BLaER1 treated with 17β-estradiol and CSF1 and Interleukin-3, amounts not matched to agents 10 nM and 100 nM (cell line): ENCODE data around the gene GIMAP8.

Experiments
- H3K27ac ChIP-seq, 11 experiments: shearing (Covaris generic); formaldehyde crosslinking; 2 replicates each; pipeline ENCODE4 v1.8.1; 2022
- H3K27me3 ChIP-seq, 11 experiments: shearing (Covaris generic); formaldehyde crosslinking; 2 replicates each; pipeline ENCODE4 v1.8.1; 2022
- H3K36me3 ChIP-seq, 11 experiments: shearing (Covaris generic); formaldehyde crosslinking; 2 replicates each; pipeline ENCODE4 v1.8.1; 2022
- H3K4me1 ChIP-seq, 10 experiments: shearing (Covaris generic); formaldehyde crosslinking; 2 replicates each; pipeline ENCODE4 v1.8.1; 2022
- H3K4me2 ChIP-seq, 11 experiments: shearing (Covaris generic); formaldehyde crosslinking; 2 replicates each; pipeline ENCODE4 v1.8.1; 2022
- H3K4me3 ChIP-seq, 10 experiments: shearing (Covaris generic); formaldehyde crosslinking; 2 replicates each; pipeline ENCODE4 v1.8.1; 2022
- H3K9ac ChIP-seq, 11 experiments: shearing (Covaris generic); formaldehyde crosslinking; 2 replicates each; pipeline ENCODE4 v1.8.1; 2022
- H3K9me3 ChIP-seq, 11 experiments: shearing (Covaris generic); formaldehyde crosslinking; replicated peaks in 1 of 11; 2 replicates each; pipeline ENCODE4 v1.8.1; 2022
- H4K20me1 ChIP-seq, 11 experiments: shearing (Covaris generic); formaldehyde crosslinking; 2 replicates each; pipeline ENCODE4 v1.8.1; 2022
- Cebpa-rat ChIP-seq, 11 experiments: shearing (Covaris generic); IDR thresholded peaks; 2 replicates each; pipeline ENCODE4 v1.8.1; 2022

GIMAP8 gene

GRCh38 chr7:150439967-150440366 lies 10.5 kb upstream of the GIMAP8 start:
- TF ChIP-seq Cebpa-rat (IDR thresholded peaks at IDR 0.05), result no peak
- Histone ChIP-seq H3K4me1 (peaks cover 33 to 65% (median 43%) of the 10 kb centered on the region in 10 experiments), H3K9ac (no peak overlapping the region), H3K4me3 (no peak overlapping the region), H3K9me3 (peaks cover 19 to 29% (median 22%) of the 10 kb centered on the region in 11 experiments), H3K27me3 (peaks cover 0 to 12% (median 0%) of the 10 kb centered on the region in 11 experiments; a peak in 3 of 22 replicates), H3K27ac (peak overlapping the region in 4 of 11 experiments; percentile 15 to 51 (median 23); a peak in 3 of 22 replicates), H3K36me3 (no peaks in the 10 kb centered on the region), H3K4me2 (peak overlapping the region in 8 of 11 experiments; percentile 20 to 59 (median 28); a peak in 10 of 22 replicates), H4K20me1 (peaks cover 0 to 5% (median 0%) of the 10 kb centered on the region in 11 experiments; a peak in 2 of 22 replicates)

DNA sequence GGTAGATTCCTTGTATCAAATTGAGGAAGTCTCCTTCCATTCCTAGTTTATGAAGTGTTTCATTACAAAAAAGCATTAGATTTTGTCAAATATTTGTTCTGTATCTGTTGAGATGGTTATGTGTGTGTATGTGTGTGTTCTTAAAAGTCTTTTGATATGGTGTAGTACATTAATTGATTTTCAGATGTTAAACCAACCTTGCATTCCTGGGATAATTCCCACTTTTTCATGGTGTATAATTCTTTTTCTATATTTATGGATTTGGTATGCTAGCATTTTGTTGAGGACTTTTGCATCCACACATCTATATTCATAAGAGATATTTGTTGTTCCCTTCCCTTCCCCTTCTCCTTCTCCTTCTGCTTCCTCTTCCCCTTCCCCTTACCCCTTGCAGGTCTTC lies 8.9 kb upstream of the GIMAP8 start:
- Histone ChIP-seq H3K4me3 (no peak overlapping the region), H3K4me2 (no peak overlapping the region), H3K27me3 (peaks cover 0 to 16% (median 0%) of the 10 kb centered on the region in 11 experiments; a peak in 3 of 22 replicates), H4K20me1 (peaks cover 0 to 5% (median 0%) of the 10 kb centered on the region in 11 experiments; a peak in 1 of 22 replicates), H3K9me3 (peaks cover 19 to 29% (median 22%) of the 10 kb centered on the region in 11 experiments), H3K9ac (no peak overlapping the region), H3K27ac (no peak overlapping the region), H3K36me3 (no peaks in the 10 kb centered on the region), H3K4me1 (peaks cover 34 to 62% (median 44%) of the 10 kb centered on the region in 10 experiments)
- no peak for TF ChIP-seq Cebpa-rat (IDR thresholded peaks at IDR 0.05)

GRCh38 chr7:150442811-150443210 lies 7.6 kb upstream of the GIMAP8 start:
- Histone ChIP-seq H3K27me3 (peaks cover 0 to 16% (median 0%) of the 10 kb centered on the region in 11 experiments; a peak in 4 of 22 replicates), H3K27ac (peak overlapping the region in 2 of 11 experiments; percentile 7 to 32; a peak in 1 of 22 replicates), H3K9me3 (peaks cover 19 to 29% (median 22%) of the 10 kb centered on the region in 11 experiments), H4K20me1 (peaks cover 0 to 5% (median 0%) of the 10 kb centered on the region in 11 experiments; a peak in 1 of 22 replicates), H3K4me1 (peaks cover 47 to 67% (median 56%) of the 10 kb centered on the region in 10 experiments), H3K4me3 (no peak overlapping the region), H3K4me2 (peak overlapping the region in 2 of 11 experiments; percentile 78 to 91; a peak in 1 of 22 replicates), H3K36me3 (no peaks in the 10 kb centered on the region), H3K9ac (no peak overlapping the region)
- no peak for TF ChIP-seq Cebpa-rat (IDR thresholded peaks at IDR 0.05)

- peaks cover 19 to 29% (median 22%) of the 10 kb centered on the region in 11 experiments for H3K9me3 ChIP-seq
- H4K20me1 ChIP-seq, result peaks cover 0 to 5% (median 0%) of the 10 kb centered on the region in 11 experiments; a peak in 1 of 22 replicates
- no peaks in the 10 kb centered on the region for H3K36me3 ChIP-seq
- peak overlapping the region in 5 of 11 experiments; percentile 7 to 57 (median 36); a peak in 5 of 22 replicates for H3K27ac ChIP-seq
- peaks cover 0 to 16% (median under 1%) of the 10 kb centered on the region in 11 experiments; a peak in 6 of 22 replicates for H3K27me3 ChIP-seq
- H3K9ac ChIP-seq, result peak overlapping the region in 3 of 11 experiments; percentile 8 to 48 (median 33); a peak in 3 of 22 replicates
- H3K4me2 ChIP-seq, result peak overlapping the region; percentile 64 to 96 (median 87)
- H3K4me3 ChIP-seq, result no peak overlapping the region
- no peak for TF ChIP-seq Cebpa-rat (IDR thresholded peaks at IDR 0.05)
- H3K4me1 ChIP-seq, result peaks cover 58 to 76% (median 67%) of the 10 kb centered on the region in 10 experiments
These were observed 6.5 kb upstream of the GIMAP8 start for GRCh38 chr7:150443793-150444540.

DNA sequence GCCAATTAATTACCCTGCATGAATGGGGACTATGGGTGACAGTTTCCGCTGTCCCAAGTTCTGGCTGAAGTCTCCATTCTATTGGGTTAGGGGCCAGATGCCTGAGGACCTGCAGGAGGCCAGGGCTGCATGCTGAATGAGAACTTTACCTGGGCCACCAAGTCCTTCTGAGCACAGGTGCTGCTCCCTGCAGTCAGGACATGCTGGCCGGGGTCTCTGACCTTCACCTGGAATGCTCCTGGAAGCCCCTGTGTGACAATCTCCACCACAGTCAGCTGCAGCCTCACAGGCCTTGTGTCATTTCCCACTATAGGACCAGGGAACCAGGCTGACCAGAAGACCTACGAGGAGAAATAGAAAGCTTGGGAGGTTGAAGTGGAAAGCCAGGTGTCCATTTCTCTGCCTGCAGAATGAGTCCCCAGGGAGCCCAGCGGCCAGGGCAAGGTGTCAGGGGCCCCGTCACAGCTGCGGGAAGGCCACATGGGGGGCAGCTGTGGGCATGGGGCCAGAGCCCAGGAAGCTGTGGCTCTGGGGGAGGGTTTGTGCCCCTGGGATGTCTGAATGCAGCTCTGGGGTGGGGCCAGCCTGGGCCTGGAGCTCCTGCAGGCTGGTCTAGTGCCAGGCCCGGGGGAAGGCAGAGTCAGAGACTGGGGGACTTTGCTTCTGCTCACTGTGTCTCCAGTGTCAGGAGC lies 5.6 kb upstream of the GIMAP8 start:
- Histone ChIP-seq H3K27me3 (peaks cover 0 to 16% (median 8%) of the 10 kb centered on the region in 11 experiments; a peak in 12 of 22 replicates), H3K9ac (peak overlapping the region in 3 of 11 experiments; percentile 4 to 44 (median 5); a peak in 4 of 22 replicates), H3K36me3 (no peaks in the 10 kb centered on the region), H4K20me1 (peaks cover 0 to 5% (median 0%) of the 10 kb centered on the region in 11 experiments; a peak in 2 of 22 replicates), H3K27ac (peak overlapping the region in 1 of 11 experiments; percentile 11; a peak in 2 of 22 replicates), H3K4me3 (no peak overlapping the region), H3K9me3 (peaks cover 19 to 29% (median 22%) of the 10 kb centered on the region in 11 experiments), H3K4me1 (peaks cover 65 to 76% (median 71%) of the 10 kb centered on the region in 10 experiments), H3K4me2 (peak overlapping the region; percentile 64 to 96 (median 87))
- no peak for TF ChIP-seq Cebpa-rat (IDR thresholded peaks at IDR 0.05)

DNA sequence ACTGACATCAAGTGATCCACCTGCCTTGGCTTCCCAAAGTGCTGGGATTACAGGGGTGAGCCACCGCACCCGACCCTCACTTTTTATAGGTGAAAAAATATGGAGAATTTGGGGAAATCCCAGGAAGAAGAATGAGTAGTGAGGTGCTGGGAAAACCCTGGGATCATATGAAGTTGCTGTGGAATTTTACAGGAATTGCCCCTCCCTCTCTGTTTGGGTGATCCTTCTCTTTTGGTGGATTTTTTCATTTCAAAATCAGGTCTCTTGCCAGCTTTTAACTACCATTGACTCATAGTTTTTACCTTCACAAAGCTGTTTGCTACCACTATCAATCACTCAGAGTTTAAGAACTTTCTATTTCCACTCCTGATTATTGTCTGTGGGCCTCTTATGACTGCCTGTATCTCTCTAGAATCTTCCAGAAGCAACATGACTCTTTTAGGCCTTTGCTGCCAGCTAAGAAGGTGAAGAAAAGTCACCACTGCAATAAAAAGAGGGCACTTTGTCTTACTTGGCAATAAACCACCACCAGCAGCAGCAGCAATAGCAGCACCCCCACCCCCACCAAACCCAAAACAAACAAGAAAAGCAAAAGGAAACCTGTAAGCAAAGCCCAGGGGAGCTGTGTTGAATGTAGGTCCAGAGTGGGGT lies 4.0 kb upstream of the GIMAP8 start:
- no peak for TF ChIP-seq Cebpa-rat (IDR thresholded peaks at IDR 0.05)
- H3K9ac ChIP-seq, result peak overlapping the region in 4 of 11 experiments; percentile 2 to 33 (median 4); a peak in 4 of 22 replicates
- H3K9me3 ChIP-seq, result peaks cover 17 to 21% (median 19%) of the 10 kb centered on the region in 11 experiments
- H3K4me1 ChIP-seq, result peaks cover 70 to 83% (median 82%) of the 10 kb centered on the region in 10 experiments
- peaks cover 0 to 16% (median 9%) of the 10 kb centered on the region in 11 experiments; a peak in 12 of 22 replicates for H3K27me3 ChIP-seq
- no peaks in the 10 kb centered on the region for H3K36me3 ChIP-seq
- H3K27ac ChIP-seq, result no peak overlapping the region
- no peak overlapping the region for H3K4me3 ChIP-seq
- peak overlapping the region; percentile 41 to 96 (median 87); a peak in 21 of 22 replicates for H3K4me2 ChIP-seq
- peaks cover 0 to 15% (median 0%) of the 10 kb centered on the region in 11 experiments; a peak in 3 of 22 replicates for H4K20me1 ChIP-seq

GRCh38 chr7:150447966-150448788 lies 2.3 kb upstream of the GIMAP8 start:
- Histone ChIP-seq H3K4me2 (peak overlapping the region; percentile 87 to 99 (median 96)), H3K36me3 (peaks cover 0 to 5% (median 0%) of the 10 kb centered on the region in 11 experiments; a peak in 3 of 22 replicates), H3K4me1 (peaks cover 73 to 100% (median 97%) of the 10 kb centered on the region in 10 experiments), H3K9ac (no peak overlapping the region), H3K27ac (no peak overlapping the region), H3K27me3 (peaks cover 0 to 16% (median 9%) of the 10 kb centered on the region in 11 experiments; a peak in 12 of 22 replicates), H4K20me1 (peaks cover 0 to 15% (median 0%) of the 10 kb centered on the region in 11 experiments; a peak in 3 of 22 replicates), H3K9me3 (peaks cover 0 to 3% (median 2%) of the 10 kb centered on the region in 11 experiments; a peak in 11 of 22 replicates), H3K4me3 (no peak overlapping the region)
- no peak for TF ChIP-seq Cebpa-rat (IDR thresholded peaks at IDR 0.05)
